Measurements from ENCODE around the gene CPNE4.
A peak's percentile ranks its signal among the peaks of the same experiment; 100 is the strongest.

Gene CPNE4

GRCh38 chr3:131699001-131699400, 335.8 kb downstream of the CPNE4 start:
- DNase-seq (ENCODE audit: low read depth): no peak

GRCh38 chr3:131694376-131694775, 340.4 kb downstream of the CPNE4 start:
- no peak for DNase-seq (ENCODE audit: low read depth)

GRCh38 chr3:131692356-131692755, 342.5 kb downstream of the CPNE4 start:
- DNase-seq (ENCODE audit: low read depth): no peak

- DNase-seq (ENCODE audit: low read depth): no peak
Observed at GRCh38 chr3:131690800-131691199, 344.0 kb downstream of the CPNE4 start.

- DNase-seq (ENCODE audit: low read depth): peak; percentile 29
Observed at GRCh38 chr3:131688370-131688769, 346.4 kb downstream of the CPNE4 start.

GRCh38 chr3:131669600-131669999, 365.2 kb downstream of the CPNE4 start:
- no peak for DNase-seq (ENCODE audit: low read depth)

GRCh38 chr3:131658771-131659170, 376.0 kb downstream of the CPNE4 start:
- DNase-seq (ENCODE audit: low read depth): no peak

GRCh38 chr3:131658115-131658514, 376.7 kb downstream of the CPNE4 start:
- DNase-seq (ENCODE audit: low read depth): no peak

GRCh38 chr3:131655070-131655690, 379.6 kb downstream of the CPNE4 start:
- no peak for DNase-seq (ENCODE audit: low read depth)

- DNase-seq (ENCODE audit: low read depth): no peak
Observed at GRCh38 chr3:131645638-131646037, 389.2 kb downstream of the CPNE4 start.

- no peak for DNase-seq (ENCODE audit: low read depth)
Observed at GRCh38 chr3:131636266-131636775, 398.5 kb downstream of the CPNE4 start.

- peak; percentile 27 for DNase-seq (ENCODE audit: low read depth)
Observed at GRCh38 chr3:131630807-131631206, 404.0 kb downstream of the CPNE4 start.

- DNase-seq (ENCODE audit: low read depth): no peak
Observed at GRCh38 chr3:131630097-131630496, 404.7 kb downstream of the CPNE4 start.

- DNase-seq (ENCODE audit: low read depth): no peak
Observed at GRCh38 chr3:131623431-131623830, 411.4 kb downstream of the CPNE4 start.

GRCh38 chr3:131622726-131623125, 412.1 kb downstream of the CPNE4 start:
- no peak for DNase-seq (ENCODE audit: low read depth)

- no peak for DNase-seq (ENCODE audit: low read depth)
Observed at GRCh38 chr3:131620977-131621376, 413.8 kb downstream of the CPNE4 start.

GRCh38 chr3:131619821-131620220, 415.0 kb downstream of the CPNE4 start:
- DNase-seq (ENCODE audit: low read depth): no peak

- DNase-seq (ENCODE audit: low read depth): no peak
Observed at GRCh38 chr3:131616719-131617118, 418.1 kb downstream of the CPNE4 start.

GRCh38 chr3:131612745-131613144, 422.1 kb downstream of the CPNE4 start:
- no peak for DNase-seq (ENCODE audit: low read depth)

- no peak for DNase-seq (ENCODE audit: low read depth)
Observed at GRCh38 chr3:131610174-131610573, 424.6 kb downstream of the CPNE4 start.

- DNase-seq (ENCODE audit: low read depth): peak; percentile 3
Observed at GRCh38 chr3:131608741-131609140, 426.1 kb downstream of the CPNE4 start.

GRCh38 chr3:131608296-131608695, 426.5 kb downstream of the CPNE4 start:
- no peak for DNase-seq (ENCODE audit: low read depth)

GRCh38 chr3:131605916-131606315, 428.9 kb downstream of the CPNE4 start:
- no peak for DNase-seq (ENCODE audit: low read depth)
